MCF 10A (cell line): ENCODE results near the gene ZNF337. TPM values are rescaled to one million over a fixed set of nuclear protein-coding genes. Genes with fewer than 3 reads are reported as not detected.

Source experiments
- BruUV-seq: library from RNA; stranded (reverse); fragments of 400-500 nt; replicated peaks from 2 replicates; lab custom pipeline; 2021; lab: Mats Ljungman, UMichigan
- CTCF ChIA-PET: fragments of 300-600 bp; sonication (Branson Sonifier 250); formaldehyde crosslinking; extraction: SDS; loops from one replicate; lab custom pipeline; 2021; ENCODE audit warnings: antibody characterized with exemption, inconsistent platforms; lab: Yijun Ruan, JAX
- POLR2A ChIA-PET: fragments of 300-600, 350-650 bp; sonication (Branson Sonifier 250); formaldehyde crosslinking; extraction: SDS; loops from one replicate; lab custom pipeline; 2020; ENCODE audit warnings: antibody characterized with exemption, inconsistent platforms; lab: Yijun Ruan, JAX
- DNase-seq: peaks from one replicate; pipeline ENCODE4 v3.0.0-alpha.2; 2018; ENCODE audit not compliant: unreplicated experiment
- H3K27ac Mint-ChIP-seq: one replicate; pipeline ENCODE4 v1.8.0; 2022; ENCODE audit warnings: mild to moderate bottlenecking, low read depth, mixed read lengths; ENCODE audit not compliant: unreplicated experiment
- H3K27me3 Mint-ChIP-seq: one replicate; pipeline ENCODE4 v1.8.0; 2022; ENCODE audit warnings: mixed read lengths; ENCODE audit not compliant: insufficient read depth, unreplicated experiment
- H3K36me3 Mint-ChIP-seq: one replicate; pipeline ENCODE4 v1.8.0; 2022; ENCODE audit warnings: mild to moderate bottlenecking, moderate library complexity, mixed read lengths; ENCODE audit not compliant: insufficient read depth, unreplicated experiment
- H3K4me1 Mint-ChIP-seq: one replicate; pipeline ENCODE4 v1.8.0; 2022; ENCODE audit warnings: mixed read lengths; ENCODE audit not compliant: insufficient read depth, unreplicated experiment
- H3K4me3 Mint-ChIP-seq: one replicate; pipeline ENCODE4 v1.8.0; 2022; ENCODE audit warnings: mild to moderate bottlenecking, moderate library complexity, mixed read lengths; ENCODE audit not compliant: unreplicated experiment
- H3K9me3 Mint-ChIP-seq: one replicate; pipeline ENCODE4 v1.8.0; 2022; ENCODE audit warnings: mixed read lengths; ENCODE audit not compliant: unreplicated experiment
- intact Hi-C: fragments of 100-400 bp; cut with micrococcal nuclease; formaldehyde crosslinking; loops from 2 replicates; pipeline ENCODE4 v1.14.1; 2022
- total RNA-seq: library from RNA; stranded (reverse); gene quantifications from 2 replicates; pipeline ENCODE4 v1.2.3, GENCODE V29; 2022
- TF ChIP-seq, protein P1 (sequence below): fragments of 200-600 bp; IDR thresholded peaks from one replicate; pipeline ENCODE4 v1.8.0; 2022; ENCODE audit warnings: antibody characterized with exemption, mild to moderate bottlenecking; ENCODE audit not compliant: unreplicated experiment

ZNF337 gene
- total RNA-seq, 1 experiment from 2014 or later = 19.5 TPM

DNA sequence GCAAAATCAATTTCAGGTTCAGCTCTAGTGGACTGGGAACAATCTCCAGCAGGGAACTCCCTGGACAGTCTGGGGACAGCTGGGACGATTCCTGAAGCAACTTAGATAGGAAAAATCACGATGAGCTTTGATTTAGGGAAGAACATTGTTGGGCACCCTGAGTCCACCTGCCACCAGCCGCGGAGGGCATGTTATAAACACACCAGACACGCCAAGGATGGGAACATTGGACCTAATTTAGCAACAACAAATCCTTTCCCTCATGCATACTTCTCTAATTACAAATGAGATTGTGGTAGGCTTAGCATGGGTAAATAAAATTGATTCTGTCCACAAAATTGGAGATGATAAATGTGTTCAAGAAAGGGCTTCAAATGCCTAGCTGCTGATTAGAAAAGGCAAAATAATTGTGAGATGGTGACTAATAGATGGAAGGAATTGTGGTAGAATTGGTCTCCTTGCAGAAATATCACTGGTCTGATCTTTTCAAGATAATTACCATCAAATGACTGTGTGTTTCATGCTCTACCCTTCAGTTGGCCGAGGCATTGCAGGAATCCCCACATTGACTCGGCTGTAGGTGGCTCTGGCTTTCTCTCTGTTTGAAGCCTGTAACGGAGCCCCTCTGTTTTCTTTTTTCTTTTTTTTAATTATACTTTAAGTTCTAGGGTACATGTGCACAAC, 66.7 kb downstream of the ZNF337 start:
- TF ChIP-seq, protein P1, sequence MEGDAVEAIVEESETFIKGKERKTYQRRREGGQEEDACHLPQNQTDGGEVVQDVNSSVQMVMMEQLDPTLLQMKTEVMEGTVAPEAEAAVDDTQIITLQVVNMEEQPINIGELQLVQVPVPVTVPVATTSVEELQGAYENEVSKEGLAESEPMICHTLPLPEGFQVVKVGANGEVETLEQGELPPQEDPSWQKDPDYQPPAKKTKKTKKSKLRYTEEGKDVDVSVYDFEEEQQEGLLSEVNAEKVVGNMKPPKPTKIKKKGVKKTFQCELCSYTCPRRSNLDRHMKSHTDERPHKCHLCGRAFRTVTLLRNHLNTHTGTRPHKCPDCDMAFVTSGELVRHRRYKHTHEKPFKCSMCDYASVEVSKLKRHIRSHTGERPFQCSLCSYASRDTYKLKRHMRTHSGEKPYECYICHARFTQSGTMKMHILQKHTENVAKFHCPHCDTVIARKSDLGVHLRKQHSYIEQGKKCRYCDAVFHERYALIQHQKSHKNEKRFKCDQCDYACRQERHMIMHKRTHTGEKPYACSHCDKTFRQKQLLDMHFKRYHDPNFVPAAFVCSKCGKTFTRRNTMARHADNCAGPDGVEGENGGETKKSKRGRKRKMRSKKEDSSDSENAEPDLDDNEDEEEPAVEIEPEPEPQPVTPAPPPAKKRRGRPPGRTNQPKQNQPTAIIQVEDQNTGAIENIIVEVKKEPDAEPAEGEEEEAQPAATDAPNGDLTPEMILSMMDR = no peak
- no peak overlapping the region for H3K4me3 Mint-ChIP-seq
- no peaks in the 10 kb centered on the region for H3K9me3 Mint-ChIP-seq
- intact Hi-C loops = no loop called here
- ChIA-PET CTCF (interaction anchor here (0.6 to 0.7 kb wide), 2 partner anchors 192 to 665 kb away, joined by 3 read pairs; no protein-coding TSS in a partner anchor), POLR2A (no interaction called here)
- no peak for DNase-seq
- no peaks in the 10 kb centered on the region for H3K27me3 Mint-ChIP-seq
- H3K4me1 Mint-ChIP-seq = peaks cover 16% of the 10 kb centered on the region
- H3K27ac Mint-ChIP-seq = no peak overlapping the region
- peaks cover 16% of the 10 kb centered on the region for H3K36me3 Mint-ChIP-seq
- BruUV-seq = no TSS peak

DNA sequence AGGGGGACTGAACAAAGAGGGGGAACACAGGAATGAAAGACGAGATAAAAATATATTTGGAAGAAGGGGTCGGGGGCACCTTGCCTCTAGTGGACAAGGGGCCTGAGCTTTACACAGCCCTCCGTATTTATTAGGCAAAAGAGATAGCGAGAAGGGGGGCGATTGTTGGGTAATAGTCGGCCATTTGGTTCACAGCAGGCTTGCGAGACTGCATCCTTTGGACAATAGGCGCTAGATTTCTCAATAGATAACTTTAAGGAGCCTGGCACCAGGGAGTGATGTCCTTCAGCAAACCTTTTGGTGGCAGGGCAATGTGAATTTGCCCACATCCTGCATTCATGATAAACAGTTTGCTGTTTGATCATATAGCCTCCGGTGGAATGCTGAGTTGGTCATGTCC, 69.9 kb downstream of the ZNF337 start:
- Mint-ChIP-seq H3K36me3 (peaks cover 13% of the 10 kb centered on the region), H3K27me3 (no peaks in the 10 kb centered on the region), H3K4me1 (peaks cover 16% of the 10 kb centered on the region), H3K4me3 (no peak overlapping the region), H3K9me3 (no peaks in the 10 kb centered on the region), H3K27ac (no peak overlapping the region)
- CTCF ChIA-PET = interaction anchor here (0.6 to 0.7 kb wide), 3 partner anchors 31 to 801 kb away, joined by 3 to 4 read pairs (median 3); no protein-coding TSS in a partner anchor
- no peak for DNase-seq
- TF ChIP-seq, protein P1 = no peak
- POLR2A ChIA-PET = no interaction called here
- BruUV-seq = no TSS peak
- intact Hi-C loops = no loop called here

DNA sequence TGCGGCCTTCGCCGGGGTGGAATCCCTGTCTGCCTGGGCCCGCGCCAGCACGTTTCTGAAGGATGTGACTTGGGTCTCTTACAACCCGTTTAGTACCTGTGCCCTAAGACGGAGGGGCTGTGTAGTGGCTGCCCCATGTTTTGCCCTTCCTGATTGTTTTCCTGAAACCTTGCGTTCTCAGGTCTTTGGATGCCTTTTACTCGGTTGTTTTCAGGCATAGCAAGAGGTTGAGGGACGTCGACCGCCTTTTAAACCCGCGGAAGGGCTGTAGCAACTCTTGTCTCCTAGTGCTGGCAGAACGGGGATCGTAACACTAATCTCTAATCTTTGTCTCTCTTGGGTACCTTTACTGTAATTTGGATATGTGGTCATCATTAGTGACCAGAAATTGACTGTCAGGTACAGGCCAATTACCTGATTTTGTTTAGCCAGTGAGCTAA, 72.1 kb downstream of the ZNF337 start:
- TF ChIP-seq, protein P1 = no peak
- Mint-ChIP-seq H3K4me1 (peaks cover 17% of the 10 kb centered on the region), H3K27me3 (no peaks in the 10 kb centered on the region), H3K9me3 (no peaks in the 10 kb centered on the region), H3K36me3 (peaks cover 7% of the 10 kb centered on the region), H3K4me3 (peak overlapping the region; percentile 78), H3K27ac (peak overlapping the region; percentile 73)
- DNase-seq = no peak
- TSS peak; percentile 46 for BruUV-seq
- POLR2A ChIA-PET = interaction anchor here (0.5 to 1.1 kb wide), 5 partner anchors 9 to 391 kb away, joined by 3 to 6 read pairs (median 3); no protein-coding TSS in a partner anchor
- intact Hi-C loops = no loop called here
- CTCF ChIA-PET = interaction anchor here (1.1 to 1.2 kb wide), 3 partner anchors 45 to 84 kb away, joined by 3 to 6 read pairs (median 3); no protein-coding TSS in a partner anchor

Other genes starting within 250 kb of the ZNF337 start
- gene NINL, start 111.3 kb downstream of the ZNF337 start, total RNA-seq = 1.2 and 1.3 TPM in 2 replicates
- 5.2 and 5.7 TPM in 2 replicates for gene NANP, start 72.8 kb downstream of the ZNF337 start, total RNA-seq